Smooth muscle cell (in vitro differentiated cells): ENCODE data around the gene DES. TPM values are rescaled to one million over a fixed set of nuclear protein-coding genes. Genes with fewer than 3 reads are reported as not detected.

Source experiments
- DNase-seq: peaks from one replicate; lab custom pipeline; 2025; ENCODE audit not compliant: unreplicated experiment; lab: John Stamatoyannopoulos, UW
- H2AFZ ChIP-seq: fragments of 200-600 bp; sonication (generic); 2 replicates; pipeline ENCODE4 v1.6.0; 2016; ENCODE audit warnings: antibody characterized with exemption, low read depth, mild to moderate bottlenecking
- H3F3A ChIP-seq: fragments of 200-600 bp; sonication (generic); 2 replicates; pipeline ENCODE4 v1.6.0; 2017; ENCODE audit warnings: antibody characterized with exemption, low read depth
- H3K27ac ChIP-seq: fragments of 200-600 bp; sonication (generic); 2 replicates; pipeline ENCODE4 v1.5.1; 2016; ENCODE audit warnings: low read depth, mild to moderate bottlenecking
- H3K27me3 ChIP-seq: fragments of 200-600 bp; sonication (generic); 2 replicates; pipeline ENCODE4 v1.6.1; 2016; ENCODE audit warnings: low read depth, mild to moderate bottlenecking
- H3K36me3 ChIP-seq: fragments of 200-600 bp; sonication (generic); 2 replicates; pipeline ENCODE4 v1.5.1; 2016; ENCODE audit warnings: low read depth
- H3K4me1 ChIP-seq: fragments of 200-600 bp; sonication (generic); 2 replicates; pipeline ENCODE4 v1.5.1; 2016; ENCODE audit warnings: low read depth
- H3K4me2 ChIP-seq: fragments of 200-600 bp; sonication (generic); 2 replicates; pipeline ENCODE4 v1.6.0; 2016; ENCODE audit warnings: mild to moderate bottlenecking
- H3K4me3 ChIP-seq: fragments of 200-600 bp; sonication (generic); 2 replicates; pipeline ENCODE4 v1.5.1; 2016; ENCODE audit warnings: mild to moderate bottlenecking
- H3K79me2 ChIP-seq: fragments of 200-600 bp; sonication (generic); 2 replicates; pipeline ENCODE4 v1.6.0; 2016; ENCODE audit warnings: low read depth, mild to moderate bottlenecking
- H3K9ac ChIP-seq: fragments of 200-600 bp; sonication (generic); 2 replicates; pipeline ENCODE4 v1.6.0; 2016; ENCODE audit warnings: low read depth
- H3K9me3 ChIP-seq: fragments of 200-600 bp; sonication (generic); replicated peaks from 2 replicates; pipeline ENCODE4 v1.5.1; 2016; ENCODE audit warnings: low read depth
- H4K20me1 ChIP-seq: fragments of 200-600 bp; sonication (generic); 2 replicates; pipeline ENCODE4 v1.6.0; 2016; ENCODE audit warnings: low read depth
- CTCF ChIP-seq: fragments of 200-600 bp; sonication (generic); IDR thresholded peaks from 2 replicates; pipeline ENCODE4 v1.5.1; 2017; ENCODE audit warnings: borderline replicate concordance, mild to moderate bottlenecking, antibody characterized with exemption; ENCODE audit not compliant: insufficient read depth, poor library complexity, severe bottlenecking
- WGBS: methylation state at CpG from one replicate; pipeline ENCODE4 v1.1.7; 2016; ENCODE audit warnings: low lambda C conversion rate; 5-methylcytosine and 5-hydroxymethylcytosine counted together
- polyA plus RNA-seq: library from polyadenylated mRNA; unstranded; fragments of >200 nt; fragmentation: Nextera tagmentation; extraction: Ambion mirVana; gene quantifications from 2 replicates; pipeline ENCODE4 v1.2.1, GENCODE V29; 2016
- total RNA-seq: library from RNA; depleted of rRNA; stranded (reverse); fragments of >200 nt; gene quantifications from 2 replicates; pipeline ENCODE4 v1.2.3, GENCODE V29; 2014

Gene DES
- total and polyA plus RNA-seq, 2 experiments from 2014 or later = 103 to 109 TPM

GRCh38 chr2:219441451-219442255, 23.5 kb downstream of the DES start:
- 2% methylated on average over 18 of the region's 78 CpGs for WGBS
- no peaks in the 10 kb centered on the region for H4K20me1 ChIP-seq
- no peaks in the 10 kb centered on the region for H3K79me2 ChIP-seq
- no peaks in the 10 kb centered on the region for H3K9me3 ChIP-seq
- no peaks in the 10 kb centered on the region for H3K27me3 ChIP-seq
- no peak overlapping the region for H3K27ac ChIP-seq
- H2AFZ ChIP-seq = peak overlapping the region; percentile 62
- no peak for TF ChIP-seq CTCF
- H3K4me2 ChIP-seq = peak overlapping the region; percentile 89
- H3F3A ChIP-seq = no peaks in the 10 kb centered on the region
- peak overlapping the region; percentile 51 for H3K9ac ChIP-seq
- peaks cover 18% of the 10 kb centered on the region for H3K4me1 ChIP-seq
- DNase-seq = no peak
- H3K36me3 ChIP-seq = no peaks in the 10 kb centered on the region
- H3K4me3 ChIP-seq = peak overlapping the region; percentile 63

- H3K9me3 ChIP-seq = no peaks in the 10 kb centered on the region
- H3K4me2 ChIP-seq = peak overlapping the region; percentile 89
- no peak overlapping the region for H2AFZ ChIP-seq
- no peaks in the 10 kb centered on the region for H3K79me2 ChIP-seq
- H3K27ac ChIP-seq = no peak overlapping the region
- no peak for TF ChIP-seq CTCF
- WGBS = 11% methylated on average over 20 of the region's 35 CpGs
- peaks cover 18% of the 10 kb centered on the region for H3K4me1 ChIP-seq
- no peaks in the 10 kb centered on the region for H4K20me1 ChIP-seq
- no peaks in the 10 kb centered on the region for H3K27me3 ChIP-seq
- H3K36me3 ChIP-seq = no peaks in the 10 kb centered on the region
- H3K9ac ChIP-seq = peak overlapping the region; percentile 39
- DNase-seq = no peak
- H3K4me3 ChIP-seq = peak overlapping the region; percentile 63
- H3F3A ChIP-seq = no peaks in the 10 kb centered on the region
These were observed 24.3 kb downstream of the DES start for GRCh38 chr2:219442256-219443015.

GRCh38 chr2:219443016-219443696, 25.0 kb downstream of the DES start:
- Histone ChIP-seq H3K4me1 (peaks cover 18% of the 10 kb centered on the region), H3K36me3 (no peaks in the 10 kb centered on the region), H3K4me3 (peak overlapping the region; percentile 63), H3F3A (no peaks in the 10 kb centered on the region), H3K4me2 (peak overlapping the region; percentile 89), H2AFZ (no peak overlapping the region), H3K79me2 (no peaks in the 10 kb centered on the region), H4K20me1 (no peaks in the 10 kb centered on the region), H3K27me3 (no peaks in the 10 kb centered on the region), H3K27ac (no peak overlapping the region), H3K9me3 (no peaks in the 10 kb centered on the region), H3K9ac (no peak overlapping the region)
- WGBS = 70% methylated on average over 12 of the region's 12 CpGs
- no peak for DNase-seq
- TF ChIP-seq CTCF = no peak
